ENCODE data around the gene SPPL3. TPM values are rescaled to one million over a fixed set of nuclear protein-coding genes. Genes with fewer than 3 reads are reported as not detected.

The SPPL3 gene
- total and polyA plus RNA-seq, 2 donors, result 10.9 to 22.4 TPM

- Histone ChIP-seq H3K9me3 (ENCODE audit: control insufficient read depth in 2 of 2, insufficient read depth in 1 of 2, low read length in 1 of 2) (no peaks in the 10 kb centered on the region), H3K27ac (ENCODE audit: low read depth in 1 of 2, low read length in 1 of 2) (no peak overlapping the region), H3K27me3 (ENCODE audit: control insufficient read depth in 2 of 2, insufficient read depth in 1 of 2, low read length in 1 of 2) (no peaks in the 10 kb centered on the region), H3K4me3 (ENCODE audit: low read length in 2 of 2) (no peak overlapping the region), H3K4me1 (ENCODE audit: control insufficient read depth in 2 of 2, insufficient read depth in 2 of 2, low read length in 2 of 2) (peaks cover 3 to 7% of the 10 kb centered on the region in 2 donors), H3K36me3 (ENCODE audit: control insufficient read depth in 2 of 2, insufficient read depth in 2 of 2, low read length in 1 of 2) (peaks cover 5 to 6% of the 10 kb centered on the region in 2 donors)
- 94% methylated on average over 5 of the region's 5 CpGs for WGBS
- no peak for DNase-seq (ENCODE audit: low read depth in 6 of 9, low spot score in 9 of 9)
Observed at GRCh38 chr12:120874547-120875245, 29.5 kb downstream of the SPPL3 start.

- H3K4me3 ChIP-seq (ENCODE audit: low read length in 2 of 2), result no peak overlapping the region
- H3K27me3 ChIP-seq (ENCODE audit: control insufficient read depth in 2 of 2, insufficient read depth in 1 of 2, low read length in 1 of 2), result no peaks in the 10 kb centered on the region
- H3K27ac ChIP-seq (ENCODE audit: low read depth in 1 of 2, low read length in 1 of 2), result no peak overlapping the region
- WGBS, result 33% methylated on average over 4 of the region's 4 CpGs
- no peaks in the 10 kb centered on the region for H3K9me3 ChIP-seq (ENCODE audit: control insufficient read depth in 2 of 2, insufficient read depth in 1 of 2, low read length in 1 of 2)
- H3K4me1 ChIP-seq (ENCODE audit: control insufficient read depth in 2 of 2, insufficient read depth in 2 of 2, low read length in 2 of 2), result peaks cover 3 to 7% of the 10 kb centered on the region in 2 donors
- H3K36me3 ChIP-seq (ENCODE audit: control insufficient read depth in 2 of 2, insufficient read depth in 2 of 2, low read length in 1 of 2), result peaks cover 6 to 7% of the 10 kb centered on the region in 2 donors
- no peak for DNase-seq (ENCODE audit: low read depth in 6 of 9, low spot score in 9 of 9)
Observed at GRCh38 chr12:120873226-120873625, 30.9 kb downstream of the SPPL3 start.

- no peak for DNase-seq (ENCODE audit: low read depth in 6 of 9, low spot score in 9 of 9)
- H3K27ac ChIP-seq (ENCODE audit: low read depth in 1 of 2, low read length in 1 of 2), result no peak overlapping the region
- peaks cover 12 to 13% of the 10 kb centered on the region in 2 donors for H3K36me3 ChIP-seq (ENCODE audit: control insufficient read depth in 2 of 2, insufficient read depth in 2 of 2, low read length in 1 of 2)
- no peak overlapping the region for H3K4me3 ChIP-seq (ENCODE audit: low read length in 2 of 2)
- H3K9me3 ChIP-seq (ENCODE audit: control insufficient read depth in 2 of 2, insufficient read depth in 1 of 2, low read length in 1 of 2), result no peaks in the 10 kb centered on the region
- 91% methylated on average over 5 of the region's 5 CpGs for WGBS
- peaks cover 3 to 7% of the 10 kb centered on the region in 2 donors for H3K4me1 ChIP-seq (ENCODE audit: control insufficient read depth in 2 of 2, insufficient read depth in 2 of 2, low read length in 2 of 2)
- H3K27me3 ChIP-seq (ENCODE audit: control insufficient read depth in 2 of 2, insufficient read depth in 1 of 2, low read length in 1 of 2), result no peaks in the 10 kb centered on the region
Observed at GRCh38 chr12:120872487-120872886, 31.7 kb downstream of the SPPL3 start.

- peaks cover 12 to 13% of the 10 kb centered on the region in 2 donors for H3K36me3 ChIP-seq (ENCODE audit: control insufficient read depth in 2 of 2, insufficient read depth in 2 of 2, low read length in 1 of 2)
- no peak for DNase-seq (ENCODE audit: low read depth in 6 of 9, low spot score in 9 of 9)
- H3K4me1 ChIP-seq (ENCODE audit: control insufficient read depth in 2 of 2, insufficient read depth in 2 of 2, low read length in 2 of 2), result peaks cover 3 to 10% of the 10 kb centered on the region in 2 donors
- H3K4me3 ChIP-seq (ENCODE audit: low read length in 2 of 2), result no peak overlapping the region
- H3K27ac ChIP-seq (ENCODE audit: low read depth in 1 of 2, low read length in 1 of 2), result no peak overlapping the region
- WGBS, result 97% methylated on average over 1 of the region's 1 CpG
- H3K9me3 ChIP-seq (ENCODE audit: control insufficient read depth in 2 of 2, insufficient read depth in 1 of 2, low read length in 1 of 2), result no peaks in the 10 kb centered on the region
- H3K27me3 ChIP-seq (ENCODE audit: control insufficient read depth in 2 of 2, insufficient read depth in 1 of 2, low read length in 1 of 2), result no peaks in the 10 kb centered on the region
Observed at GRCh38 chr12:120870415-120870814, 33.7 kb downstream of the SPPL3 start.

DNA sequence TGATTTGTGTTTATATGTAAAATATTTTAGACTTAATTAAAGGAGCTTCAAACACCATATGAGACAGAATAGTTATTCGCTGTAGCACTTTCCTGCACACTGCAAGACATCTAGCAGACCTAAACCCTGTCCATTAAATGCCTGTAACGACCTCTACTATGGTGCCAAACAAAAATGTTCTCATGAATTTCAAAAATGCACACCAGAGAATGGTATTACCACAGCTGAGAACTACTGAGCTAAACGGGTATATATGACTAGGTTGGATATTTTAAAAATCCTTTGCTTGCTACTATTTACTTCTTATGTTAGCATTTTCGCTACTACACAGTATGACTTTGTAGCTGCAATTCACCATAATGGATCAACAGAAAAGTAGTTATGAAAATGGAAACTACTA, 34.8 kb downstream of the SPPL3 start:
- no peaks in the 10 kb centered on the region for H3K9me3 ChIP-seq (ENCODE audit: control insufficient read depth in 2 of 2, insufficient read depth in 1 of 2, low read length in 1 of 2)
- H3K27ac ChIP-seq (ENCODE audit: low read depth in 1 of 2, low read length in 1 of 2), result no peak overlapping the region
- H3K4me1 ChIP-seq (ENCODE audit: control insufficient read depth in 2 of 2, insufficient read depth in 2 of 2, low read length in 2 of 2), result peaks cover 3 to 16% of the 10 kb centered on the region in 2 donors
- peaks cover 12 to 13% of the 10 kb centered on the region in 2 donors for H3K36me3 ChIP-seq (ENCODE audit: control insufficient read depth in 2 of 2, insufficient read depth in 2 of 2, low read length in 1 of 2)
- no peak overlapping the region for H3K4me3 ChIP-seq (ENCODE audit: low read length in 2 of 2)
- no peak for DNase-seq (ENCODE audit: low read depth in 6 of 9, low spot score in 9 of 9)
- no peaks in the 10 kb centered on the region for H3K27me3 ChIP-seq (ENCODE audit: control insufficient read depth in 2 of 2, insufficient read depth in 1 of 2, low read length in 1 of 2)
- WGBS, result 98% methylated on average over 4 of the region's 4 CpGs

- peaks cover 0 to 8% of the 10 kb centered on the region in 2 donors for H3K4me1 ChIP-seq (ENCODE audit: control insufficient read depth in 2 of 2, insufficient read depth in 2 of 2, low read length in 2 of 2)
- WGBS, result 97% methylated on average over 4 of the region's 4 CpGs
Observed at GRCh38 chr12:120866108-120866507, 38.0 kb downstream of the SPPL3 start.

DNA sequence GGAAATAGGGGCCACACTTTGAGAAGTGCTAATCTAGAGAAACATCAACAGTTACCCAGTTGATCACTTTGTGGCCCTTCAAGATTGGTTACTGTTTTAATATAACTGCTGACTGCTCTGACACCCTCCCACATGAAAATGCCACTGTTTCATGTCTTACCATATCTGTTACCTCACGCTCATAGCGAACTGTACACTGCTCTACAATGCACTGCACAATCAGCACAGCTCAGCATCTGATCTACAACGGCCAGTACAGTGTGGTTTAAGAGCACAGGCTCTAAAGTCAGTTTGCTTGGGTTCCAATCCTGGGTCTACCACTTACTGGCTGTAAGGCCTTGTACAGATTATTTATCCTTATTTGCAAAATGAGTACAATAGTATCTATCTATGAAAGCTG, 39.1 kb downstream of the SPPL3 start:
- WGBS, result 82% methylated on average over 3 of the region's 3 CpGs
- DNase-seq (ENCODE audit: low read depth in 6 of 9, low spot score in 9 of 9), result no peak
- H3K27me3 ChIP-seq (ENCODE audit: control insufficient read depth in 2 of 2, insufficient read depth in 1 of 2, low read length in 1 of 2), result no peaks in the 10 kb centered on the region
- no peak overlapping the region for H3K4me3 ChIP-seq (ENCODE audit: low read length in 2 of 2)
- peaks cover 6 to 7% of the 10 kb centered on the region in 2 donors for H3K36me3 ChIP-seq (ENCODE audit: control insufficient read depth in 2 of 2, insufficient read depth in 2 of 2, low read length in 1 of 2)
- no peaks in the 10 kb centered on the region for H3K9me3 ChIP-seq (ENCODE audit: control insufficient read depth in 2 of 2, insufficient read depth in 1 of 2, low read length in 1 of 2)
- no peak overlapping the region for H3K27ac ChIP-seq (ENCODE audit: low read depth in 1 of 2, low read length in 1 of 2)
- H3K4me1 ChIP-seq (ENCODE audit: control insufficient read depth in 2 of 2, insufficient read depth in 2 of 2, low read length in 2 of 2), result peaks cover 0 to 8% of the 10 kb centered on the region in 2 donors

More at GRCh38 chr12:120866108-120866507, 38.0 kb downstream of the SPPL3 start:
- H3K4me3 ChIP-seq (ENCODE audit: low read length in 2 of 2), result no peak overlapping the region
- peaks cover 6 to 7% of the 10 kb centered on the region in 2 donors for H3K36me3 ChIP-seq (ENCODE audit: control insufficient read depth in 2 of 2, insufficient read depth in 2 of 2, low read length in 1 of 2)
- DNase-seq (ENCODE audit: low read depth in 6 of 9, low spot score in 9 of 9), result no peak
- no peaks in the 10 kb centered on the region for H3K9me3 ChIP-seq (ENCODE audit: control insufficient read depth in 2 of 2, insufficient read depth in 1 of 2, low read length in 1 of 2)
- no peak overlapping the region for H3K27ac ChIP-seq (ENCODE audit: low read depth in 1 of 2, low read length in 1 of 2)
- H3K27me3 ChIP-seq (ENCODE audit: control insufficient read depth in 2 of 2, insufficient read depth in 1 of 2, low read length in 1 of 2), result no peaks in the 10 kb centered on the region

GRCh38 chr12:120862664-120863063, 41.5 kb downstream of the SPPL3 start:
- Histone ChIP-seq H3K4me3 (ENCODE audit: low read length in 2 of 2) (no peak overlapping the region), H3K9me3 (ENCODE audit: control insufficient read depth in 2 of 2, insufficient read depth in 1 of 2, low read length in 1 of 2) (peaks cover 0 to 7% of the 10 kb centered on the region in 2 donors), H3K4me1 (ENCODE audit: control insufficient read depth in 2 of 2, insufficient read depth in 2 of 2, low read length in 2 of 2) (peaks cover 0 to 10% of the 10 kb centered on the region in 2 donors), H3K36me3 (ENCODE audit: control insufficient read depth in 2 of 2, insufficient read depth in 2 of 2, low read length in 1 of 2) (peaks cover 0 to under 1% of the 10 kb centered on the region in 2 donors), H3K27me3 (ENCODE audit: control insufficient read depth in 2 of 2, insufficient read depth in 1 of 2, low read length in 1 of 2) (no peaks in the 10 kb centered on the region), H3K27ac (ENCODE audit: low read depth in 1 of 2, low read length in 1 of 2) (no peak overlapping the region)
- 100% methylated on average over 1 of the region's 1 CpG for WGBS
- DNase-seq (ENCODE audit: low read depth in 6 of 9, low spot score in 9 of 9), result no peak

GRCh38 chr12:120861074-120861795, 42.9 kb downstream of the SPPL3 start:
- Histone ChIP-seq H3K4me1 (ENCODE audit: control insufficient read depth in 2 of 2, insufficient read depth in 2 of 2, low read length in 2 of 2) (peaks cover 8 to 21% of the 10 kb centered on the region in 2 donors), H3K4me3 (ENCODE audit: low read length in 2 of 2) (no peak overlapping the region), H3K9me3 (ENCODE audit: control insufficient read depth in 2 of 2, insufficient read depth in 1 of 2, low read length in 1 of 2) (peaks cover 0 to 7% of the 10 kb centered on the region in 2 donors), H3K36me3 (ENCODE audit: control insufficient read depth in 2 of 2, insufficient read depth in 2 of 2, low read length in 1 of 2) (no peaks in the 10 kb centered on the region), H3K27ac (ENCODE audit: low read depth in 1 of 2, low read length in 1 of 2) (no peak overlapping the region), H3K27me3 (ENCODE audit: control insufficient read depth in 2 of 2, insufficient read depth in 1 of 2, low read length in 1 of 2) (no peaks in the 10 kb centered on the region)
- no peak for DNase-seq (ENCODE audit: low read depth in 6 of 9, low spot score in 9 of 9)
- 96% methylated on average over 3 of the region's 3 CpGs for WGBS

Data from thymus (tissue), 11 donors.